Measurements from ENCODE around the gene SULT1C4.

- TF ChIP-seq EZH2 (IDR thresholded peaks at IDR 0.05) = no peak
- TF ChIP-seq POLR2AphosphoS5 (IDR thresholded peaks at IDR 0.05; ENCODE audit: borderline replicate concordance, low read depth, low read length) = no peak
Observed at GRCh38 chr2:108423067-108423466, 45.3 kb downstream of the SULT1C4 start.

Measured in SK-N-MC (cell line).